SK-N-SH treated with all-trans-retinoic acid at 6 μM for 48 hours (cell line): ENCODE data around the gene SEL1L2.

Source experiments
- ATAC-seq: fragments of 200-7000 bp; cut with Tn5 transposase; 3 replicates; pipeline ENCODE4 v1.9.1; 2020; ENCODE audit warnings: mild to moderate bottlenecking, moderate library complexity
- BACH2 ChIP-seq: fragments of 250-450 bp; sonication (Bioruptor Pico); IDR thresholded peaks from 2 replicates; pipeline ENCODE4 v1.9.0; 2021; ENCODE audit warnings: mild to moderate bottlenecking, borderline replicate concordance
- CREB5 ChIP-seq: fragments of 250-450 bp; sonication (Bioruptor Pico); IDR thresholded peaks from 2 replicates; pipeline ENCODE4 v1.5.1; 2020; ENCODE audit warnings: low read depth, mild to moderate bottlenecking, moderate library complexity
- CSDC2 ChIP-seq: fragments of 250-450 bp; sonication (Bioruptor Pico); IDR thresholded peaks from 2 replicates; pipeline ENCODE4 v1.5.0; 2020; ENCODE audit warnings: mild to moderate bottlenecking, moderate library complexity
- CSRNP3 ChIP-seq: fragments of 250-450 bp; sonication (Bioruptor Pico); IDR thresholded peaks from 2 replicates; pipeline ENCODE4 v1.5.1; 2021; ENCODE audit warnings: mild to moderate bottlenecking, moderate library complexity
- GLIS3 ChIP-seq: fragments of 250-450 bp; sonication (Bioruptor Pico); IDR thresholded peaks from 2 replicates; pipeline ENCODE4 v1.5.0; 2020; ENCODE audit warnings: mild to moderate bottlenecking, moderate library complexity
- ISL1 ChIP-seq: fragments of 250-450 bp; sonication (Bioruptor Pico); IDR thresholded peaks from 2 replicates; pipeline ENCODE4 v2.1.2; 2022; ENCODE audit warnings: mild to moderate bottlenecking, moderate library complexity
- OSR1 ChIP-seq: fragments of 250-450 bp; sonication (Bioruptor Pico); IDR thresholded peaks from 2 replicates; pipeline ENCODE4 v1.8.0; 2022; ENCODE audit warnings: moderate library complexity, mild to moderate bottlenecking, inconsistent platforms
- PATZ1 ChIP-seq: fragments of 250-450 bp; sonication (Bioruptor Pico); IDR thresholded peaks from 2 replicates; pipeline ENCODE4 v1.8.0; 2020; ENCODE audit warnings: mild to moderate bottlenecking, moderate library complexity, borderline replicate concordance
- POU6F1 ChIP-seq: fragments of 250-450 bp; sonication (Bioruptor Pico); IDR thresholded peaks from 2 replicates; pipeline ENCODE4 v1.8.0; 2021; ENCODE audit warnings: low read depth, mild to moderate bottlenecking, moderate library complexity, borderline replicate concordance
- PPARA ChIP-seq: fragments of 250-450 bp; sonication (Bioruptor Pico); IDR thresholded peaks from 2 replicates; pipeline ENCODE4 v1.5.0; 2020; ENCODE audit warnings: mild to moderate bottlenecking, borderline replicate concordance
- RARB ChIP-seq: fragments of 250-450 bp; sonication (Bioruptor Pico); IDR thresholded peaks from 2 replicates; pipeline ENCODE4 v1.8.0; 2021; ENCODE audit warnings: mild to moderate bottlenecking, moderate library complexity
- SNAI2 ChIP-seq: fragments of 250-450 bp; sonication (Bioruptor Pico); IDR thresholded peaks from 2 replicates; pipeline ENCODE4 v1.5.0; 2020; ENCODE audit warnings: mild to moderate bottlenecking, moderate library complexity
- TOX ChIP-seq: fragments of 250-450 bp; sonication (Bioruptor Pico); IDR thresholded peaks from 2 replicates; pipeline ENCODE4 v1.8.0; 2021; ENCODE audit warnings: mild to moderate bottlenecking, moderate library complexity, borderline replicate concordance
- TSHZ2 ChIP-seq: fragments of 250-450 bp; sonication (Bioruptor Pico); IDR thresholded peaks from 2 replicates; pipeline ENCODE4 v1.5.0; 2020; ENCODE audit warnings: mild to moderate bottlenecking, moderate library complexity
- ZC3H10 ChIP-seq: fragments of 250-450 bp; sonication (Bioruptor Pico); IDR thresholded peaks from 2 replicates; pipeline ENCODE4 v1.5.1; 2021; ENCODE audit warnings: mild to moderate bottlenecking, moderate library complexity
- ZFP30 ChIP-seq: fragments of 450-650 bp; formaldehyde crosslinking; IDR thresholded peaks from 2 replicates; pipeline ENCODE4 v1.5.0; 2022; ENCODE audit warnings: mild to moderate bottlenecking, moderate library complexity
- ZNF70 ChIP-seq: fragments of 450-650 bp; formaldehyde crosslinking; IDR thresholded peaks from 2 replicates; pipeline ENCODE4 v1.5.0; 2020; ENCODE audit warnings: mild to moderate bottlenecking, moderate library complexity
- ZNF8 ChIP-seq: fragments of 450-650 bp; formaldehyde crosslinking; IDR thresholded peaks from 2 replicates; pipeline ENCODE4 v1.5.0; 2020; ENCODE audit warnings: mild to moderate bottlenecking, moderate library complexity

The SEL1L2 gene

GRCh38 chr20:13927171-13927570 lies 63.2 kb downstream of the SEL1L2 start:
- ATAC-seq: no peak
- no peak for TF ChIP-seq POU6F1
- TF ChIP-seq ISL1 (CRISPR knock-in tag): no peak
- TF ChIP-seq CSRNP3 (CRISPR knock-in tag): no peak
- TF ChIP-seq TSHZ2 (CRISPR knock-in tag): no peak
- no peak for TF ChIP-seq PATZ1 (CRISPR knock-in tag)
- no peak for TF ChIP-seq GLIS3 (CRISPR knock-in tag)

- TF ChIP-seq ZNF8 (CRISPR knock-in tag) (no peak), CSRNP3 (CRISPR knock-in tag) (no peak), ISL1 (CRISPR knock-in tag) (peak; percentile 89), ZC3H10 (0 out of 2 replicates have a peak, but pooled peaks have one; percentile 50), CSDC2 (CRISPR knock-in tag) (no peak), RARB (CRISPR knock-in tag) (no peak), CREB5 (CRISPR knock-in tag) (no peak), TOX (CRISPR knock-in tag) (no peak), POU6F1 (no peak), ZFP30 (CRISPR knock-in tag) (no peak), PPARA (CRISPR knock-in tag) (no peak)
- TF ChIP-seq, all 23 proteins: peak for 2
- ATAC-seq: peak; percentile 60
Observed at GRCh38 chr20:13922241-13922640, 68.2 kb downstream of the SEL1L2 start.

- TF ChIP-seq TSHZ2 (CRISPR knock-in tag): no peak
- TF ChIP-seq SNAI2 (CRISPR knock-in tag): no peak
- TF ChIP-seq ZNF70 (CRISPR knock-in tag): no peak
- no peak for TF ChIP-seq PPARA (CRISPR knock-in tag)
- TF ChIP-seq ZNF8 (CRISPR knock-in tag): no peak
- no peak for TF ChIP-seq CSRNP3 (CRISPR knock-in tag)
- no peak for TF ChIP-seq CSDC2 (CRISPR knock-in tag)
- no peak for TF ChIP-seq BACH2
- TF ChIP-seq ZC3H10: no peak
- TF ChIP-seq OSR1 (CRISPR knock-in tag): no peak
- ATAC-seq: no peak
Observed at GRCh38 chr20:13915284-13915683, 75.1 kb downstream of the SEL1L2 start.
